Inflammatory macrophage (primary cell): ENCODE results near the gene LCOR.

ENCODE experiments used
- DNase-seq, 2 donors: peaks; one replicate each; pipeline ENCODE4 v3.0.0-alpha.2; 2020 to 2022

Gene LCOR

DNA sequence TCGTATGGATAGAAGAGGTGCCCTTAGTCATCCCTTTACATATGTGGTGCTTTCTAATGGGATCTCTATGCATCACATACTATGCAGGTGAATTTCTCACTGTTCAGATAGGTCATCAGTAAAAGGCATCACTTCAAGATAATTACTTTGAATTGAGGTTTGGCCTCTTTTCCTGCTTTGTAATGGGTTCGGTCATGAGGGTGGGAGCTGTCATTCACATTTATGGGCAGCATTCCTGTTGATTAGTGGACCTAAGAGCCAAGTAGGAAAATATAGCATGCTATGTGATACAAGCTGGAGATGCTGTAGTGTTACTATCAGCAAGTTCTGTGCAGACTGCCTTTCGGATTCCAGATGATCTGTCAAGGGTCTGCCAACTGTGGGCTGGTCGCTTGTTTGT, 156.3 kb downstream of the LCOR start:
- DNase-seq = no peak

GRCh38 chr10:96991313-96991841, 159.3 kb downstream of the LCOR start:
- no peak for DNase-seq

DNA sequence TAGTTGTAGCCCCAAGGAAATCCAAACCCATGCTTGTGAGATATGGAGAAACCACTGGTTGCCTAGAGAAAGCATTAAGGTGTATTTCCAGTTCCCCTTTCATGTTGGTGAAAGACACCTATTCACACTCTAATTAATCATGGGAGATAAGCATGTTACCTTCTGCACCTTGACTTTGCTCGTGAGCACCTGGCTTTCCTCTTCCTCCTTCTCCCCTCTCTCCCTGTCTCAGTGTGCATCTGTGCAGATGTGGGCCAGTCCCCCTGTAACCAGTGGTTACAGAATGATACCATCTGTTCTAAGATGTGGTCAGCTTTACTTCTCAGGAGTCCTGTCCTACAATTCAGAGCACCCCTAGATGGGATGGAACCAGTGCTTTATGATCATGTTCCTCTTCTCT, 160.6 kb downstream of the LCOR start:
- no peak for DNase-seq

- DNase-seq = no peak
These were observed 163.8 kb downstream of the LCOR start for GRCh38 chr10:96995851-96996250.

DNA sequence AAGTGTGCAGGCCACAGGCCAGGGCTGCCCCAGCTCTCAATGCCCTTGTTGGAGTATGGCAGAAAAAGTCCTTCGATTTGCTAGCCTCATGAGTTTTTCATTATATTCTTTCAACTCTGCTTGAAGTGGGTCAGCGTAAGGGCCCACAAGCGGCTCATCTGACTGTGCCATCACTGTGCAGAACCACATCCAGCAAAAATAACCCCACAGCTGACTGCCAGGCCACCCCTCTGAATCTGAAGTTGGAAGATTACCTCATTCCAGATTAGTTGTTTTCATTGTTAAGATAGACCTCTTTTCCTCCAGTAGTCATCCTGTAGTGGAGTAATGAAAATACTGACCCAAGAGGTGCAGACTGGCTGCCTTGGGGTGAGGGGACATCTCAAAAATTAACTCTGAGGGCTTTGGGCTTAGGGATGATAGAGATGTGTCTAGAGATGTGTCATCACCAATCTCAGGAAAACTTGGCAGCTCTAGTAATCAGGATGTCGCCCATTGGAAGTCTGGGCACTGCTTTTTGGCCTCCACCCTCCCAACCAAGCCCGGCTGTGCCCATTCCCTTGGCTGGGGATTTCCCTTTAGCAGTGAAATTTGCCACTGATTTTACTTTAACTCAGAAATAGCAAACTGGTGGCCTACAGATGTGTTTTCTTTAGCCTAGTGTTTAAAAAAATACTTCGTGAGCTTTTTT, 164.3 kb downstream of the LCOR start:
- no peak for DNase-seq

GRCh38 chr10:96998329-96998888, 166.3 kb downstream of the LCOR start:
- DNase-seq = no peak

DNA sequence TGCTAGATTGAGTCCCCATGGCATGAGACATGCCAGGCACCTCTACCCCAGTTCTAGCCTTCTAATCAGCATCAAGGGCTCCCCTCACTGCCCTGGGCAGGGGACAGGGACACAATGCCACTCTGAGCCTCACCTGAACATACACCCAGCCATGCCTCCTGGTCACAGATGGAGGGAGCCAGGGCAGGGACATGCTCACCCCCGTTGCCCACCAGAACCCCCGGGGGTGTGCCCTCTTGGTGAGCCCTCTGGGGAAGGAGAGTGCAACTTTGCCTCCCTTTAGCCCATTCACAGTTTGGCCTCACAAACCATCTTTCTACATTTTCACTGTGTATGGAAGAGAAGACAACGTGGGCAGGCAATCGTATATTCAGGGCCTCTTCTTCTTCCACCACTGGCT, 167.2 kb downstream of the LCOR start:
- no peak for DNase-seq

DNA sequence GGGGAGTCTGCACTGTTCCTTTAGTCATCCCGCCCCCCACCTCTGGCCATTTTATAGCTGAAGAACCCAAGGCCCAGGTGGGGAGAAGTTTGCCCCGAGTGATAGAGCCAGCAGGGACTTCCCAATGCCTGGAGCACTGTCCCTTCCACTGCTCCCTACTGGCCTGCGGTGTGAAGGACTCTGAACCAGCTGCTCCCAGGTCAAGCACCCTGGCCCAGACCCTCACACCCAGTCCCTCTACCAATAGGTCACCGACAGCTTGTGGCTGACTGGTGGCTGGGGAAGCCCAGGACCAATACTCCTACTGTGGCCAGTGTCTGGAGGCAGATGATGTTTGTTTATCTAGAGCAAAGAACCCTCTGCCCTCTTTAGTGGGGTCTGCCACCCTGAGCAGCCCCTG, 167.9 kb downstream of the LCOR start:
- DNase-seq = no peak

- no peak for DNase-seq
These were observed 168.5 kb downstream of the LCOR start for GRCh38 chr10:97000487-97001182.

- no peak for DNase-seq
These were observed 169.3 kb downstream of the LCOR start for GRCh38 chr10:97001183-97001991.

DNA sequence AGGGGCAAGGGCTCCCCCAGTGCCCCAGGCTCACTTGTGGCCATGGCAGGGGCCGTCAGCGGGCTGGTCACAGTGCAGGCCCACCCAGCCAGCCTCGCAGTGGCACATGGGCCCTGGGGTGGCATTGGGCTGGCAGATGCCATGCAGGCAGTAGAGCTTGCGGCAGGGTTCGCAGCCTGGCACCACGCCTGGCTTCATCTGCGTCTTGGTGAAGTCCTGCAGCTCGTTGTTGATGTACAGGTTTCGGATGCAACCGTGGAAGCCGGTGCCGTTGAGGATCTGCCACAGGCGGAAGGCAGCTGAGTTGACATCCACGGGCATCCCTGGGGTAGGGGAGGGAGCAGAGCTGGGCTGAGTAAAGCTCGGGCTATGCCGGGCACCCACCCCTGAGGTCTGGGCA, 170.6 kb downstream of the LCOR start:
- no peak for DNase-seq

- no peak for DNase-seq
These were observed 171.2 kb downstream of the LCOR start for GRCh38 chr10:97003151-97003803.

- DNase-seq = no peak
These were observed 171.7 kb downstream of the LCOR start for GRCh38 chr10:97003804-97004201.

DNA sequence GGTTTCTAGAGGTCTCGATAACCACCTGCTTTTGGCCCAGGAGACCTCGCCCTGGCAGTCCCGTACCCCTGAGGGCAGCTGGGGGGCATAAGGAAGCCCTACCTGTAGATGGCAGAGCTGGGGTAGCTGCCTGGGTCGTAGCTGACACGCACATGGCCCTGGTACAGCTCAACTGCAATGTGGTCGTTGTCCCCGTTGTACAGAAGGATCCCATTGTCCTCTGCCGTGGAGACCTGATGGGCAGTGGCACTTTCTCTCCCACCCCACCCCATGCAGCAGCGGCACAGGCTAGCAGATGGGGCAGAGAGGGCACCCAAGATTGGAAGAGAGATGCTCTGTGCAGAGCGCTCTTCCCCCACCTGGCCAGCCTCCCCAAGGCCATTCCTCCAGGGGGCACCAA, 172.5 kb downstream of the LCOR start:
- no peak for DNase-seq

DNA sequence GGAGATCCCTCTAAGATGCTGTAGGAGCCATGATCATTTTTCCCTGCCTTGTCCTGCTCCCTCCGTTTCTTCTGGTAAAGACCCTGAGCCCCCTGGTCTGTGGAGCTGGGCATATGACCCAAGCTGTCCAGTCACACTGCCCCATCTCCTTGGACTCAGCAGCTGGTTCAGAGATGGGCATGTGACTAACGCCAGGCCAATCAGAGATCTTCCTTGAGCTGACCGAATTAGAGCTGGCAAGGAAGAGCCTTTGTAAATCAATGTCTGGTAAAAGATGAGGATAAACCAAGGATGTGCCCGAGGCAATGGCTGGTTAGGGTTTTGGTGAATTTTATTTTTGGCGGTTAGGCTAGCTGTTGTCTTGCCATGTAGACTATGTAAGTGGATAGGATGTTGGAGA, 173.3 kb downstream of the LCOR start:
- DNase-seq = no peak

GRCh38 chr10:97006364-97006763, 174.3 kb downstream of the LCOR start:
- no peak for DNase-seq

DNA sequence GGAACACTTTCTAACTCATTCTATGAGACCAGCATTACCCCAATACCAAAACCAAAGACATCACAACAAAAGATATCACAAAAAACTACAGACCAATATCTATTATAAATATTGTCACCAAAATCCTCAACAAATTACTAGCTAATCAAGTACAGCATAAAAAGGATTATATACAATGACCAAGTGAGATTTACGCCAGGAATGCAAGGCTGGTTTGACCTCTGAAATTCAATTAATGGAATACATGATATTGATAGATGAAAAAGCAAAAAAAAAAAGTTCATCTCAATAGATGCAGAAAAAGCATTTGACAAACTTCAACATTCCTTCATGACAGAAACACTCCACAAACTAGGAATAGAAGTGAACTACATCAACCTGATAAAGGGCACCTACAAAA, 175.3 kb downstream of the LCOR start:
- no peak for DNase-seq

DNA sequence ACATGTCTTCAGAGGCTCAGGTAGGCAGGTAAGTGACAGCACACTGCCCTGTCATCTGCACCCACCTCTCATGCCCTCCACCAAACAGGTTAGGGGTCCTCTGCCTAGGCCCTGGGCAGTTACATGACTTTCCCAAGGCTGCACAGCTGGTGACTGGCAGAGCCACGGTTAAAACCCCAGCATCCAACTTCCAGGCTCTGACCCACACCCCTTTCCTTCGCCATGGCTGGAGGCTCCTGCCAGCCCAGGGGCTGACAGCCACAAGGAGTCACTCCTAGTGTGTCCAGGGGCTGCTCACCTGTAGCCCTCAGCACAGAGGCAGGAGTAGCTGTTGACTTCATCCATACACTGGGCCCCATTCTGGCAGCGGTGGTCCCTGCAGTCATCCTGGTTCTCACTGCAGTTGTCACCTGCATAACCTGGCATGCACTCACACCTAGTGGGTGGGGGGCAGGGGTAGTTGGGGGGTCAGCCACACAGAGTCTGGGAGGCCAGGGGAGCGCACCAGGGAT, 178.7 kb downstream of the LCOR start:
- DNase-seq = no peak

DNA sequence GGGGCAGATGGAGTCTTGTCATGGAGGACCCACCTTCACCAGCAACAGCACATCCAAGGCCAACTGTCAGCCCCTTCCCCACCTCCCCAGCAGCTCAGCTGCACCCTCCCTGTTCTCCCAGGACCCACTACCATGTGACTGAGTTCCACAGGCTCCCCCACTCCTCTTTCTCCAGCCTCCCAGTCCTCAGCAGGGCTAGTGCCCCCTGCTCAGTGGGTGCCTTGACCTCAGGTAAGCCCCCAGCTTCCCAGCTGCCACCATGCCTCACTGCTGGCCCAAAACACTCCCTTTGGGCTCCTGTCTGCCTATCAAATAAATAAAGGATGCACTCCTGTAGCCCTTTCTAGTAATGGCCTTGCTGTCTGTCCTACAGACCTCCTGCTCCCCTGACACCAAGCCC, 179.3 kb downstream of the LCOR start:
- DNase-seq = no peak

GRCh38 chr10:97012470-97012869, 180.4 kb downstream of the LCOR start:
- no peak for DNase-seq

GRCh38 chr10:97013568-97013967, 181.5 kb downstream of the LCOR start:
- no peak for DNase-seq

DNA sequence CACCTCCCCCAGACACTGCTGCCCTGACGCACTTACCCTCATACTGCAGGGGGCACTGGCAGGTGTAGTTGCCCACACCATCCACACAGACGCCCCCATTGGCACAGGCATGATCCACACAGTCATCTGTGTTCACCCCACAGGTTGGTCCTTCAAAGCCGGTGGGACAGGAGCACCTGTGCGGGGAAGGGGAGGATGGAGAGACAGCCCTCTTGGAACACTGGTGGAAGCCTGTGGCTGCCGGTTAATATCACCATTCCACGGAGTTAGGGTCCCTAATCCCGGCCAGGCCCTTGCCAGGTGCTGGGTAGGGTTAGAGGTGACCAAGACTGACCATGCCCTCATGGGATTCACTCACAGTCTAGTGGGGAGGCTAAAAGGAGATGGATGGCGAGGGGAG, 181.9 kb downstream of the LCOR start:
- DNase-seq = no peak
